Bladder microvascular endothelial cell (primary cell): ENCODE data around the gene DIPK1B. TPM values are rescaled to one million over a fixed set of nuclear protein-coding genes. Genes with fewer than 3 reads are reported as not detected.

ENCODE experiments used
- total RNA-seq: library from RNA; depleted of rRNA; stranded (reverse); fragments of >200 nt; gene quantifications from 2 replicates; pipeline ENCODE4 v1.2.3, GENCODE V29; 2014

The DIPK1B gene
- total RNA-seq: 109 and 161 TPM in 2 replicates

GRCh38 chr9:136711751-136712689 is at the start of gene DIPK1B:
DIPK1B (plus strand) TSS chr9:136712572; CDS start chr9:136712666, 94 bp downstream.

GRCh38 chr9:136662656-136663581 is 49.5 kb upstream of the DIPK1B start, which contains the start of gene EGFL7:
EGFL7 (plus strand) TSS chr9:136662916; CDS start chr9:136668283, 5,367 bp downstream.

GRCh38 chr9:136686794-136687711 is 25.3 kb upstream of the DIPK1B start, which contains the start of gene AGPAT2:
AGPAT2 (minus strand) TSS chr9:136687457; CDS start chr9:136687357, 100 bp downstream.

GRCh38 chr9:136742591-136743391 is 30.4 kb downstream of the DIPK1B start, which contains the start of gene LCN10:
LCN10 (minus strand) TSS chr9:136742940; CDS start chr9:136742903, 37 bp downstream.

GRCh38 chr9:136748201-136748600 is 35.8 kb downstream of the DIPK1B start, which contains the start of gene LCN6:
LCN6 (minus strand) TSS chr9:136748525; CDS start chr9:136748483, 42 bp downstream.

GRCh38 chr9:136764301-136764891 is 52.0 kb downstream of the DIPK1B start, which contains the start of gene LCN15:
LCN15 (minus strand) TSS chr9:136764518; CDS start chr9:136764488, 30 bp downstream.

Other genes starting within 250 kb of the DIPK1B start
- 15.1 and 36.7 TPM in 2 replicates for gene SEC16A, start 229.5 kb upstream of the DIPK1B start, total RNA-seq
- gene NOTCH1, start 166.5 kb upstream of the DIPK1B start, total RNA-seq: 132 and 251 TPM in 2 replicates
- 374 and 420 TPM in 2 replicates for gene EGFL7, start 49.7 kb upstream of the DIPK1B start, total RNA-seq
- 33.7 and 40.7 TPM in 2 replicates for gene AGPAT2, start 25.1 kb upstream of the DIPK1B start, total RNA-seq
- 0.13 TPM in 1 of 2 replicates, not detected in the other for gene LCN10, start 30.4 kb downstream of the DIPK1B start, total RNA-seq
- gene LCN6, start 36.0 kb downstream of the DIPK1B start, total RNA-seq: not detected in 2 replicates
- not detected in 2 replicates for gene LCN8, start 45.7 kb downstream of the DIPK1B start, total RNA-seq
- not detected in 2 replicates for gene LCN15, start 51.9 kb downstream of the DIPK1B start, total RNA-seq
- 50.7 and 53.7 TPM in 2 replicates for gene TMEM141, start 78.8 kb downstream of the DIPK1B start, total RNA-seq
- gene CCDC183, start 83.8 kb downstream of the DIPK1B start, total RNA-seq: 0.81 and 1.1 TPM in 2 replicates
- 66.5 and 73.3 TPM in 2 replicates for gene RABL6, start 95.4 kb downstream of the DIPK1B start, total RNA-seq
- gene AJM1, start 129.9 kb downstream of the DIPK1B start, total RNA-seq: 0.65 and 1.4 TPM in 2 replicates
- 211 and 268 TPM in 2 replicates for gene PHPT1, start 136.8 kb downstream of the DIPK1B start, total RNA-seq
- 0.97 and 6.2 TPM in 2 replicates for gene MAMDC4, start 139.8 kb downstream of the DIPK1B start, total RNA-seq
- gene EDF1, start 153.7 kb downstream of the DIPK1B start, total RNA-seq: 350 and 489 TPM in 2 replicates
- gene TRAF2, start 173.9 kb downstream of the DIPK1B start, total RNA-seq: 20.9 and 35.2 TPM in 2 replicates
- gene FBXW5, start 232.2 kb downstream of the DIPK1B start, total RNA-seq: 151 and 202 TPM in 2 replicates
- 1.2 TPM in 1 of 2 replicates, not detected in the other for gene C8G, start 232.7 kb downstream of the DIPK1B start, total RNA-seq
- 0.19 TPM in 1 of 2 replicates, not detected in the other for gene LCN12, start 239.7 kb downstream of the DIPK1B start, total RNA-seq